Forelimb muscle (tissue), 1 donor: ENCODE measurements around the gene TEX9. TPM values are rescaled to one million over a fixed set of nuclear protein-coding genes. Genes with fewer than 3 reads are reported as not detected.
A peak's percentile ranks its signal among the peaks of the same experiment; 100 is the strongest.
"Not testable (repeated sequence)": the region's sequence is repeated elsewhere in the genome, so short reads cannot be mapped to it uniquely, and the experiment has no call there.

Source experiments
- DNase-seq: peaks from one replicate; pipeline ENCODE4 v3.0.0-alpha.2; 2013; ENCODE audit warnings: low read depth
- polyA plus RNA-seq: library from polyadenylated mRNA; unstranded; fragments of 120-200 nt; gene quantifications from one replicate; pipeline ENCODE4 v1.2.1, GENCODE V29; 2013; ENCODE audit not compliant: insufficient read length

The TEX9 gene
- 2.9 TPM for polyA plus RNA-seq

DNA sequence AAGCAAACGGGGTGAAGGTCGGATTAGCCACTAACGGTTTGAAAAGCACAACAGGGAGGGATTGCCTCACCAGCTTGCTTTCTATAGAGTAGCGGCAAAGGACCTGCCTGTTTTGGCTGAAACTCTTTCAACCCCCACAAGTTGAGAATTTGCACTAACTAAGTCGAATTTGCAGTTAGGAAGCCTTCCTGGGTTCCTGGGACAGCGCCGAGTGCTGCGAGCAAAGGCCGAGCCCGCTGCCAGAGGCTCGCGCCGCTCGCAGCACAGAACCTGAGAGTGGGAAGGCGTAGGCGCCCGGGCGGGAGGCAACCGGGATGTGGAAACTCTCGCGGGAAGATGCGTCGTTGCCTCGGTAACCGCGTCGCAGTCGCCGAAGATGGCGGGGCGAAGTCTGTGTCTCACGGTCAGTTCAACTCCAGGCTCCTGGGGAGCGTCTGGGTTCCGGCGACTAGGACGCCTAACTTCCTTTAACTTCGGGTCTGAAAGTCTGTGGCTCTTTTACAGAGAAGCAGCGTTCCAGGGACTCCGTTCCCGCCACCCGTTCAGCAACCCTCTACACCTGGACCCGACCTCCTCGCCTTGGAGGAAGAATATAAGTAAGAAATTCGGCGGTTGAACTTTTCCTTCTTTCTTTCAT lies at the start of gene TEX9:
TEX9 (plus strand) TSS at position 352 of the 637 bp plus-strand sequence; CDS start at position 377, 25 bp downstream.
- peak; percentile 68 for DNase-seq

DNA sequence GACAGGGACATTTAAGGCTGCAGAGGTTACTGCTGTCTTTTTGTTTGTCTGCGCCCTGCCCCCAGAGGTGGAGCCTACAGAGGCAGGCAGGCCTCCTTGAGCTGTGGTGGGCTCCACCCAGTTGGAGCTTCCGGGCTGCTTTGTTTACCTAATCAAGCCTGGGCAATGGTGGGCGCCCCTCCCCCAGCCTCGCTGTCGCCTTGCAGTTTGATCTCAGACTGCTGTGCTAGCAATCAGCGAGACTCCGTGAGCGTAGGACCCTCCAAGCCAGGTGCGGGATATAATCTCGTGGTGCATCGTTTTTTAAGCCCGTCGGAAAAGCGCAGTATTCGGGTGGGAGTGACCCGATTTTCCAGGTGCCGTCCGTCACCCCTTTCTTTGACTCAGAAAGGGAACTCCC lies 48.7 kb upstream of the TEX9 start:
- not testable (repeated sequence) for DNase-seq

DNA sequence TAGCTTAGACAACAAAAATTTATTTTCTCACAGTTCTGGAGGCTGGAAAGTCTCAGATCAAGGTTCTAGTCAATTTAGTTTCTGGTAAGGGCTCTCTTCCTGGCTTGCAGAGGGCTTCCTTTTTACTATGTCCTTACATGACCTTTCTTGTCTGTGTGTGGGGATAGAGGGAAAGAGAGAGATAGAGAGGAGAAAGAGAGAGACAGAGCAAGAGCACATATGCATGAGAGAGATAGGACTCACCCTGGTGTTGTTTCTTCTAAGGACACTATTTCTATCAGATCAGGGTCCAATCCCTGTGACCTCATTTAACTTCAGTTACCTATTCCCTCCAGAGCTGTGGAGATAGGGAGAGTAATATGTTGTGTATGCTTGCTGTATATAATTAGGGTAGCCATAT lies 44.9 kb upstream of the TEX9 start:
- no peak for DNase-seq

DNA sequence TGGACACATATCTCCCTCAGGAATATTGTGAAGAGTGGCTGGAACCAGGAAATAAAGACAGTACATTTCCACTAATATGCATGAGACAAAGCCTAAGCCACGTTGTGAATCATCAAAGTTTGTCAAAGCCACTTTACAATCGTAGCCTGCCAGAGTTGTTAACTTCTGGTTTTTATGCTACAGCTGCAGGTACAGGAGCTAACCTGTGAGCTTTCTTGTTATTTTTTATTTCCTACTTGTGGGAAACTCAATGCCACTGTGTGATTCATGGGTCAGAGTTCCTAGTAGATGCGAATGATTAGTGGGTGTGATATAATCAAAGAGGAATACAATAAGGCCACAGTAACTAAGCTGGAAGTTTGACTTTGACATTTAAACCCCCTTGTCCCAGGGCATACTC lies 44.4 kb upstream of the TEX9 start:
- DNase-seq: no peak

DNA sequence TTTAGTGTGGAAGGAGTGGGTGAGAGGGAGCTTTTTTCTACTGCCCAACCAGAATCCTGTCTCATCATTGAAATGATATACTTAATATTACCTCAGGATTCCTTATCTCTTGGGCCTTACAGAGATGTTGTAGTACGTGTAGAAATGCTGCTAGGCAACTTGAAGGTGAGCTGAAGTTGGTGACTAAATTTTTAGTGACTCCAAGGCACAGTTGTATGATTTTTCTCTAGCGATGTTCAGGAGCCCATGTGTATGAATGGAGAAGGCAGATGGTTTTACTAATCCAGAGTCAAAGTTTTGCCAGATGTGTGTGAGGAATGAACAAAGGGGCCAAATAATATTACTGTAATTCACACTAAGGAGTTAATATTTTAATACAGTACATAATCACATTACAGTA lies 42.8 kb upstream of the TEX9 start:
- no peak for DNase-seq

DNA sequence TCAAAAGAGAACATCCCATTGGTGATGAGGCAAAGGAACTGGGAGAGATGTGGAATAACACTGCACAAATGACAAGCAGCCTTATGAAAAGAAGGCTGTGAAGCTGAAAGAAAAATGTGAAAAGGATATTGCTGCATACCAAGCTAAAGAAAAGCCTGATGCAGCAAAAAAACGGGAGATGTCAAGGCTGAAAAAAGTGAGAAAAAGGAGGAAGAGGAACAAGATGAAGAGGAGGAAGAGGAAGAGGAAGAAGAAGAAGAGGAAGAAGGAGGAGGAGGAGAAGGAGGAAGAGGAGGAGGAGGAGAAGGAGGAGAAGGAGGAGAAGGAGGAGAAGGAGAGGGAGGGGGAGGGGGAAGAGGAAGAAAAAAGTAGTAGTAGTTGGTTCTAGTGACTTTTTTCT lies 41.8 kb upstream of the TEX9 start:
- DNase-seq: no peak

DNA sequence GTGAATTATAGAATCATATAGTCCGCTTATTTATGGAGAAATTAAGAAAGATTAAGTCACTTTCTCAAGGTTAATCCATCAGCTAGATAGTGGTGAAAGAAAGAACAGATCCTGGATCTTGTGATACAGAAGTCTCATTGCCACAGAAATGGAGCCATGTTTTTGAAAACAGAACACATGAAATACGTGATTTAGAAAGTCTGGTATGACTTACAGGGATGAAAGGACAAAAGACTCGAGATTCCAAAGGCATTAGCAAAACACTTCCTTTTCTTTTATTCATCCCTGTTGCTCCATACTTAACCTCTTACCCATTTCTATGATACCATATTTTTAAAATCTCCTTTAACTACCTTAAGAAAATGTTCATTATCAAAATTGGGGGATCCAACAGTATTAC lies 40.0 kb upstream of the TEX9 start:
- DNase-seq: no peak

DNA sequence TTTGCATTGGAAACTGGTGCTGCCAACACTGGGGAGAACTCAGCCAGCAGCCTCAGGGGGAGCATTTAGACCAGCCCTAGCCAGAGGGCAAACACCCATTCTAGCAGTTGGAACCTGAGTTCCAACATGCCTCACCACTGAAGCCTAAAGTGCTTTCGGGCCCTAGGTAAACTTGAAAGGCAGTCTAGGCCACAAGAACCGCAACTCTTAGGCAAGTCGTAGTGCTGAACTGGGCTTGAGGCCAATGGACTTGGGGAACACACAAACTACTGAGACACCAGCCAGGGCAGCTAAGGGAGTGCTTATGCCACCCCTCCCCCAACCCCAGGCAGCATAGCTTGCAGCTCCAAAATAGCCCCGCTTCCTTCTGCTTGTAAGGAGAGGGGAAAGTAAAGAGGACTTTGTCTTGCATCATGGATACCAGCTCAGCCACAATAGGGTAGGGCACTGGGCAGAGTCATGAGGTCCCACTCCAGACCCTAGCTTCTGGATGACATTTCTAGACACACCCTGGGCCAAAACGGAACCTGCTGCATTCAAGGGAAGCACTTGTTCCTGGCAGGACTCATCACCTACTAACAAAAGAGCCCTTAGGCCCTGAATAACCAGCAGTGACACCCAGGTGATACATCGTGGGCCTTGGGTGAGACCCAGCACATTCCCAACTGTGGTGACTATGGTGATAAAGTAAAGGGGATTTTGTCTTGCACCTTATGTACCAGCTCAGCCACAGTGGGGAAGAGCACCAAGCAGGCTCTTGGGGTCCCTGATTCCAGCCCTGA lies 37.3 kb upstream of the TEX9 start:
- DNase-seq: no peak

DNA sequence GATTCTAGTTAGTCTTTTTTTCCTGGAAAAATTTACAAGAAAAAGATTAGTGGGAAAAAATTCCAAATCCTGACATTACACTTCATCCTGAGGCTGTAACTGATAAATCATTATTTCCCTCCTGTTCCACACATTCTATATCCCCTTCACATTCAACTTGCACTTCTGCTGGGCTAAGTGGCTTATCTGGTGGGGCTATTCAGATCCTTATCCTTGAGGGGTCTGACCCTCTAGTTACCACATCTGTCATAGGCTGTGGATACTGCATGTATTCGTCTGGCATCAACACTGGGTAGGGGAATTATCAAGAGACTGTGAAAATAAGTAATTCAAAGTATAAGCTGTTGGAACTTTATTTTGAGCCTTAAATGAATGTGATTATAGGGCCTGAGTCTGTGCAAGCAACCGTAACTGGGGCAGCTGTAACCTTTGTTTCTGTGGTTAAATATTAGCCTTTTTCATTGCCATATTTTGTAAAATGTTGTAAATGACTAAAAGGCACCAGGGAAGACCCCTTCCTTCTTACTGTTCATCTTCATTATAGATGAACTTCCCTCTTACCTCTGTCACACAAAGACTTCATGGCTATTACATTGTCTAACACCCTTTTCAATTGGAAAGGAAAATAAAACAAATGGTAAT lies 28.0 kb upstream of the TEX9 start:
- DNase-seq: no peak

DNA sequence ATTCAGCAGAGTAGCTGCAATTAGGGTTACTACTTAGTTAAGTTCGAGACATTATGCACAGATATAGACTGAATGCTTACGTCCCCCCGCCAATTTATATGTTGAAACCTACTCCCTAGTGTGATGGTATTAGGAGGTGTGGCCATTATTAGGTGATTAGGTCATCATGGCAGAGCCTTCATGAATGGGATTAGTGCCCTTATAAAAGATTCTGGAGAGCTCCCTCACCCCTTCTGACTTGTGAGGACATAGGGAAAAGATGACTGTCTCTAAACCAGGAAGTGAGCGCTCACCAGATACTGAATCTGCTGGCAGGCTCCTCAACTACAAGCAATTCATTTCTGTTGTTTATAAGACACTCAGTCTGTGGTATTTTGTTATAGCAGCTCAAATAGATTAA lies 25.6 kb upstream of the TEX9 start:
- no peak for DNase-seq

DNA sequence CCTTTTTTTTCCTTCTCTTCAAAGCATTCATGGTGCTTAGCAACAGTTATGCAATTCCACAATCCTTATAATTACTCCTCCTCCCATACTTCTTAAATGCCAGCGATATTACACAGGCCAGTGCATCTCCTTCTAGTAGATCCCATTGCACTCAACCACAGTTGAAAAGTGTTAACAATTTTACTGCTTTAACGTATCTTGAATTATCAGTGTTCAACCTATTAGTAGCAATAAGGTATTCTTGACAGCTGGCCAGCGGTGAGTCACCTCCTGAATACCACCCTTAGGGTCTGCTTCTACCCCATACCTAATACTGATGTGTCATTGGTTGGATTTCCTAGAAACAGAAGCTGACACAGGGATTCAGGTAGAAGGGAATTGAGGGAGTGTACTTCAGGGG lies 24.0 kb upstream of the TEX9 start:
- DNase-seq: no peak

DNA sequence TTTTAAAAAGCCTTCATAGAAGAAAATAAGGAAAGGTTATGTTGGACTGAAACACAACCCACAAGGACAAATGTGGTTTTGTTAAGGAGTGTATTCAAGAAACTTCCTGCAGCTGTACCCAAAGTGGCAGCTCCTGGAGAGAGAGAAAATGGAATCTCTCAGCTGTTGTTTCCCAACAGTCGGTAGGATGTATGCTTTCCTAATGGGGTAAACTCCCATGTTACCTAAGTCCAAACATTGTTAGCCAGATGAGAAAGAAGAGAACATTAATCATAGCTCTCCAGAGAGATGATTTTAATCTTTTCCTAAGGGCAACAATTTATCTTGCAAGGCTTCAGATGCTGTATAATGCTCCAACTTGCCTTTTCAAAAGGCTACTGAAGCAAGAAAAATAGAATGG lies 22.6 kb upstream of the TEX9 start:
- DNase-seq: no peak

DNA sequence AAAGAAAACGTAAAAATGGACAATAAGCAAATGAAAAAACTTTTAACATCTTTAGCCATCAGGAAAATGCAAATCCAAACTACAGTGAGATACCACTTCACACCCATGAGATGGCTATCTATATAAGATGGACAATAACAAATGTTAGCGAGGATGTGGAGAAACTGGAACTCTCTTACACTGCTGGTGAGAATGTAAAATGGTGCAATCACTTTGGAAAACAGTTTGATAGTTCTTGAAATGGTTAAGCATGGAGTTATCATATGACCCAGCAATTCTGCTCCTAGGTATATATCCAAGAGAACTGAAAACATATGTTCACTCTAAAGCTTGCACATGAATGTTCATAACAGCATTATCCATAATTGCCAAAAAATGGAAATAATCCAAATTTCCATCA lies 21.3 kb upstream of the TEX9 start:
- DNase-seq: no peak

DNA sequence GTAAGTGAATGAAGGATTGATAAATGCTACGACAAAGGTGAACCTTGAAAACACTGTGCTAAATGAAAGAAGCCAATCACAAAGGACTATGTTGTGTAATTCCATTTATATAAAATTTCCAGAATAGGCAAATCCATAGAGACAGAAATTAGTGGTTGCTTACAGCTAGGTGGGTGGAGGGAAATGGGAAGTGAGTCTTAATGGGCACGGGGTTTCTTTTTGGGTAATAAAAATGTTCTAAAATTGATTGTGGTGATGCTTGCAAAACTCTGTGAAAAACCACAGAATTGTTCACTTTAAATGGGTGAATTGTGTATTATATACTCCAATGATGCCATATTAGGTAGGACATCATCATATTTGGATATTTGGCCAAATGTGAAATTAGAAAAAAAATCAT lies 20.9 kb upstream of the TEX9 start:
- DNase-seq: no peak

DNA sequence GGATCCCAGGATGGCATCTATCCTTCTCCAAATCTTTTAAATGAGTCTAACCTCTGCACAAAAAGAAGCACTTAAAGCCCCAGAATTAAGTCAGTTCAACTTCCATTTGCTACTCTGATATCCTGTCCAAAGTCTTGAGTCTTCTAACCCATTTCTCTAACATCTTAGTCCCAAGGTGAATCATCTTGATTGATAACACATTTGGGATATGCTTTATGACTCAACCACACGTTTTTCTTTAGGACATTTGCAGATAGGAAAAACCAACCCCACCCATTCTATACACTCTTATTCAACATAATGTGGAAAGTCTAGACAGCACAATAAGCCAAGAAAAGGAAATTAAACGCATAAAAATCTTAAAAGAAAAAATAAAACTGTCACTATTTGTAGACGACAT lies 18.8 kb upstream of the TEX9 start:
- no peak for DNase-seq

DNA sequence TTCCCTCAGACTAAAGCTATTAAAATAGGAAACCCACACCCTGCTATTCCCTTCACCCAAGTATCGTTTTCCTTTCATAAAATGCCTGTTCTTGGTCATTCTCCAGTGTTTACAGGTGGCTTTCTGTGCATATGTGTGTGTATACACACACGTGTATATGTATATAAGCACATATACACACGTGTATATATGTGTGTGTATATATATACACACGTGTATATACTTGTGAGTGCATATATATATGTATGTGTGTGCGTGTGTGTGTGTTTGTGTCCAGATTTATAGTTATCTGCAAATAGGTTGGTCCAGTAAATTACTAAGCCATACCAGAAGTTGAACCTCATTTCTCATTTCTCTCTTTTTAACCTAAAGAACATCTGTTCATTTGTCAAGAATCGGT lies 15.7 kb upstream of the TEX9 start:
- DNase-seq: no peak

DNA sequence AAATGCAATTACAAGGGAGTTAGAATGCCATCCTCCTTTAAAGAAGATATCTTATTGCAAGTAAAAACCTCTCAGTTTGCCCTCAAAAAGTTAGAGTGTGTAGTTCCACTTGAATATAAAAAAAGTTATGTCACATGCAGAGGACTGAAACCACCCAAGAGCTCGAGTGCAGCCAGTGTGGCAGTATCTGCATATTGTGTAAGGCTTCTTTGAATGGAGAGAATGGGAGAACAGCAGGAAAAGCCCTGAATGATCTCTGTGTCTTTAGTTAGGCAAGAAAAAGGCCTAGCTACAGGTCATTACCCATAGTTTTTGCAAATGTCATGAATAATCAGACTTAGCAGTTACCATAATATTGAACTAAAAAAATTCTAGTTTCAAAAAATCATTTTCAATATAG lies 13.9 kb upstream of the TEX9 start:
- no peak for DNase-seq

DNA sequence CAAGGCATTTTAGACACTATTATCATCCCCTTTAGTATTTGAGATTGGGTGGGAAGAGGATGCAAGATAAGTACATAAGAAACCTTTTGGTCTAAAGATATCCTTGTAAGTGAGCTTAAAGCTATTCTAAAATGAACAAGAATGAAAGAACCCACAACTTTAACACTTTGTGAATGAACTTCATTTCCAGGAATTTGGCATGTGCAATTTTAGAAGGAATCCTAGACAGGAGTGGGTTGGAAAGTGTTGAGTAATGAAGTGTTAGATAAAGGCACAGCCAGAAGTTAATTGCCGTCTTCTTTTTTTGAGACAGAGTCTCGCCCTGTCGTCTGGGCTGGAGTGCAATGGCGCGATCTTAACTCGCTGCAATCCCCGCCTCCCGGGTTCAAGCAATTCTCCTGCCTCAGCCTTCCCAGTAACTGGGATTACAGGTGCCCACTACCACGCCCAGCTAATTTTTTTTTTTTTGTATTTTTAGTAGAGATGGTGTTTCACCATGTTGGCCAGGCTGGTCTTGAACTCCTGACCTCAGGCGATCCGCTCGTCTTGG lies 13.2 kb upstream of the TEX9 start:
- DNase-seq: no peak

DNA sequence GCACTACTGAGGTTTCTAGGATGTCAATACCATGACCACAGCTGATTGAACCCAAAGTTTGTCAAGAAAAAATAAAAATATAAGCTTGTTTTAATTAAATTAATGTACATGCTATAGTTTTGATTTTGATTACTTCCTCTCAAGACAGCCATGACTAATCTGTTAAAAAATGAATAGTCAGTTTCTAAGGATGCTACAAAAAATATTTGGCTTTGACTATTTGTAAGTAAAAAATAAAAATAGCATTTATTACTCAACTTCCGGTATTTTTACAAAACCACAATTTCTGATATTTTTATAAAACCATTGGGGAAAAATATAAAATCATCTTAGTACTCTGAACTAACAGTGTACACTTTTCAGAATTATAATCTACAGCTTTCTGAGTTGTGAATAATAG lies 12.1 kb upstream of the TEX9 start:
- DNase-seq: no peak

DNA sequence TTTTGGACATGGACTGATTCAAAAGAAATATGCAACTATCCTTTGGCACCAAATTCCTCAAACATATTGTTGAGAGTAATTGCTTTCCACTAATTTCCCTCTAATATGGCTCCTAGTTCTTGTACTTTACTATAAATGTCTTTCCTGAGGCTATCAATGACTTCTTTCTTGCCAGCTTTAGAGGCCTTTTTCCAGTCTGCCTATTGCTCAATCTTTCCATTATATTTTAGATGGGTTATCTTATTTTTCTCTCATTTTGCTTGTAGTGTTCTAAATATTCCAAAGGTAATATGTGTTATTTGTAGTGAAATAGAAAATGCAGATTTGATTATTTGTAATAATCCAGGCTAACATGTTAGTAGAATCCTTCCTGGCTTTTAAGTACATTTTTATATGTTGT lies 11.5 kb upstream of the TEX9 start:
- no peak for DNase-seq

DNA sequence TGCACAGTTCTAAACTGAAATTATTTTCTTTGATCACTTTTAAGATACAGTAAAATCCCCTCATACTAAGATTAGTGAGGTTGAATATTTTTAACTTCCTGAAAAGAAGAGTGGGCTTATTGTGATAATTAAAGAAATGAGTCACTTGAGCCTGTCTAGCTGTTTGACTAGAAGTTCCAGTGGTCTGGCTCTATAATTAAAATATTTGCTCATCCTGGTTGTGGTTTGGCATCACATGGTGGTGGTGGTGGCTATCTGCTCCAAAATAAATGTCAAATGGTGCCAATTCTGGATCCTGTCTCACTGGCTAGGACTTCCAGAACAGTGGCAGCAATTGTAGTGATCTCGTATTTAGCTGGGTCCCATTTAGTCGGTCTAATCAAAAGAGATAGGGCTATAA lies 8.6 kb upstream of the TEX9 start:
- no peak for DNase-seq

DNA sequence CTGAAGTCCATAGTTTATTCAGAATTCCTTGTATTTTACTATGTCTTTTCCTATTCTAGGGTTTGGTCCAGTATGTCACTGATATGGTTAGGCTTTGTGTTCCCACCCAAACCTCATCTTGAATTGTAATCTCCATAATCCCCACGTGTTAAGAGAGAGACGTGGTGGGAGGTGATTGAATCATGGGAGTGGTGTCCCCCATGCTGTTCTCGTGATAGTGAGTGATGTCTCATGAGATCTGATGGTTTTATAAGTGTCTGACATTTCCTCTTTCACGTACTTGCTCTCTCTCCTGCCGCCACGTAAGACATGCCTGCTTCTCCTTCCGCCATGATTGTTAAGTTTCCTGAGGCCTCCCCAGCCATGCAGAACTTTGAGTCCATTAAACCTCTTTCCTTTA lies 6.6 kb upstream of the TEX9 start:
- no peak for DNase-seq

DNA sequence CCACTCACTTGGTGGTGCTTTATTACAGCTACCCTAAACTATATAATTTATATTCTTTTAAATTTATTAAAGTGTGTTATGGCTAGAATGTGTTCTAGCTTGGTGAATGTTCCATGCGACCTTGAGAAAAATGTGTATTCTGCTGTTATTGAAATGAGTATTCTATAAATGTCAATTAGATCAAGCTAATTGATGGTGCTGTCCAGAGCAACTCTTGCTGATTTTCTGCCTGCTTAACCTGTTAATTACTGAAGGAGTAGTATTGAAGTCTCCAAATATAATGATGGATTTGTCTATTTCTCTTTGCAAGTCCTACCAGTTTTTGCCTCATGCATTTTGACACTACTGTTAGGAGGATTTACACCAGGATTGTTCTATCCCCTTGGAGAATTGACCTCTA lies 3.2 kb upstream of the TEX9 start:
- DNase-seq: no peak
